Panc1 (cell line): ENCODE measurements around the gene BCL2L11. TPM values are rescaled to one million over a fixed set of nuclear protein-coding genes. Genes with fewer than 3 reads are reported as not detected.

Experiments used
- ATAC-seq: fragments of 200-7000 bp; cut with Tn5 transposase; 2 replicates; pipeline ENCODE4 v1.9.1; 2020; ENCODE audit warnings: mild to moderate bottlenecking, moderate library complexity
- BruUV-seq: library from RNA; stranded (reverse); fragments of 400-500 nt; replicated peaks from 2 replicates; lab custom pipeline; 2021; lab: Mats Ljungman, UMichigan
- CTCF ChIA-PET: fragments of 300-600 bp; sonication (Branson Sonifier 250); formaldehyde crosslinking; loops from one replicate; lab custom pipeline; 2022; ENCODE audit warnings: antibody characterized with exemption; lab: Charles Lee
- POLR2A ChIA-PET: fragments of 300-600 bp; sonication (Branson Sonifier 250); formaldehyde crosslinking; loops from one replicate; lab custom pipeline; 2022; ENCODE audit warnings: antibody characterized with exemption; lab: Charles Lee
- DNase-seq: peaks from one replicate; pipeline ENCODE4 v3.0.0-alpha.2; 2010; ENCODE audit warnings: low read depth, low spot score
- H3K27ac ChIP-seq: 2 replicates; pipeline ENCODE4 v1.5.1; 2011; ENCODE audit warnings: mild to moderate bottlenecking, low read length, inconsistent platforms
- H3K27me3 ChIP-seq: fragments of 200-500 bp; sonication (Bioruptor generic); 2 replicates; pipeline ENCODE4 v1.6.0; 2014; ENCODE audit warnings: low read length, inconsistent platforms; ENCODE audit not compliant: control insufficient read depth, insufficient read depth
- H3K36me3 ChIP-seq: fragments of 200-500 bp; sonication (Bioruptor generic); 2 replicates; pipeline ENCODE4 v1.5.1; 2014; ENCODE audit warnings: inconsistent platforms, mild to moderate bottlenecking, low read length, moderate library complexity; ENCODE audit not compliant: control insufficient read depth, insufficient read depth
- H3K4me1 ChIP-seq: 2 replicates; pipeline ENCODE4 v1.5.1; 2011; ENCODE audit warnings: inconsistent platforms, mild to moderate bottlenecking, low read length, moderate library complexity; ENCODE audit not compliant: control insufficient read depth, insufficient read depth
- H3K4me3 ChIP-seq, 2 experiments: 2 replicates each; pipeline ENCODE4 v1.5.1; 2011 to 2012; ENCODE audit warnings: low read depth in 2 of 2, low read length in 2 of 2, mild to moderate bottlenecking in 2 of 2, inconsistent platforms in 1 of 2, moderate library complexity in 1 of 2
- H3K9me3 ChIP-seq: fragments of 200-500 bp; sonication (Bioruptor generic); 2 replicates; pipeline ENCODE4 v1.5.1; 2014; ENCODE audit warnings: low read depth, mild to moderate bottlenecking, inconsistent platforms, low read length, moderate library complexity; ENCODE audit not compliant: control insufficient read depth, insufficient read depth
- POLR2AphosphoS5 ChIP-seq: IDR thresholded peaks from 2 replicates; pipeline ENCODE4 v1.6.1; 2012; ENCODE audit warnings: mild to moderate bottlenecking, low read depth, low read length, moderate library complexity
- REST ChIP-seq, 2 experiments: IDR thresholded peaks; 2 replicates each; pipeline ENCODE4 v1.6.1; 2011 to 2012; ENCODE audit warnings: low read depth in 2 of 2, control low read depth in 1 of 2, low read length in 1 of 2, mild to moderate bottlenecking in 1 of 2, moderate library complexity in 1 of 2; ENCODE audit not compliant: insufficient read depth in 1 of 2
- SIN3A ChIP-seq: IDR thresholded peaks from 2 replicates; pipeline ENCODE4 v1.6.1; 2012; ENCODE audit warnings: low read depth, mild to moderate bottlenecking, low read length, moderate library complexity, borderline replicate concordance; ENCODE audit not compliant: insufficient read depth
- TCF7L2 ChIP-seq: IDR thresholded peaks from 2 replicates; pipeline ENCODE4 v1.6.1; 2011; ENCODE audit warnings: mild to moderate bottlenecking, low read depth, low read length, inconsistent platforms
- in situ Hi-C: cut with HindIII; loops from 2 replicates; pipeline ENCODE4 v1.10.0; 2016; ENCODE audit warnings: low sequenced_read_pairs, low pct_unique_long_range_greater_than_20kb
- intact Hi-C: fragments of 100-400 bp; cut with micrococcal nuclease; formaldehyde crosslinking; loops from one replicate; pipeline ENCODE4 v1.10.0; 2022; ENCODE audit not compliant: unreplicated experiment
- total RNA-seq: library from RNA; stranded (reverse); gene quantifications from one replicate; pipeline ENCODE4 v1.2.1, GENCODE V29; 2021; ENCODE audit not compliant: unreplicated experiment
- TF ChIP-seq, protein P1 (sequence below): fragments of 450-650 bp; IDR thresholded peaks from 2 replicates; pipeline ENCODE4 v1.5.1; 2017; ENCODE audit warnings: mild to moderate bottlenecking

BCL2L11 gene
- total RNA-seq, 1 experiment from 2014 or later: 43.8 TPM

- no peaks in the 10 kb centered on the region for H3K9me3 ChIP-seq
- POLR2A ChIA-PET: no interaction called here
Observed at GRCh38 chr2:111169924-111170323, 49.2 kb downstream of the BCL2L11 start.

DNA sequence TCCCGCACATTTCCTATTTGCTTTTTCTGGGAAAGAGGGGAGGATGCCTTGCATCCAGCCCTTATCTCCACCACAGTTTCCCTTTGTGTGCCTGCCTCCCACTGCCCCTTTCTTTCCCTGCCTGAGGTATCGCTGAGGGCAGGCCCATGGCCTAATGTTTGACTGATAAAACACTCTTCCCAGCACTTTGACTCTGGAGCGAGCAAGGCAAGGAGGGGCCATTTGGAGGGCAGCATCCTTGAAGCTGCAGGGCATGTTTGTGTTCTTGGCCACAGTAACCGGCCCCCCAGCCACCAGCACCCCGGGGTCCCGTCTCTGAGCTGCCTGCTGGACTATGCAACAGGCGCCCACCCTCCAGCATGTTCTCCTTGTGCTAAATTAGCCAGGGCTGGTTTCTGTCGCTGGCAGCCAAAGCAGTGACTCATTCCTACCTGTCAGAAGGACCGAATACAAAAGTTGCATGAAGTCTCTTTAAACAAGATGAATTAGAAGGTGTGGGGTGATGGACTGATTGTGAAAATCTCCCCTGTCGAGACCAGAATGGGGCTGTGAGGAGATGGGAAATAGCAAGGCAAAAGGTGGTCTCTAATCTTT, 50.7 kb downstream of the BCL2L11 start:
- ChIA-PET CTCF (no interaction called here), POLR2A (no interaction called here)
- H3K9me3 ChIP-seq: no peaks in the 10 kb centered on the region
- H3K36me3 ChIP-seq: no peaks in the 10 kb centered on the region; the same call in 1 of the 2 replicates
- DNase-seq (no peak), ATAC-seq (no peak)
- TF ChIP-seq REST (IDR thresholded peaks at IDR 0.05; ENCODE audit: insufficient read depth in 1 of 2, low read depth in 2 of 2, low read length in 1 of 2) (no peak), POLR2AphosphoS5 (no peak), TCF7L2 (no peak), SIN3A (no peak)
- TF ChIP-seq, protein P1, sequence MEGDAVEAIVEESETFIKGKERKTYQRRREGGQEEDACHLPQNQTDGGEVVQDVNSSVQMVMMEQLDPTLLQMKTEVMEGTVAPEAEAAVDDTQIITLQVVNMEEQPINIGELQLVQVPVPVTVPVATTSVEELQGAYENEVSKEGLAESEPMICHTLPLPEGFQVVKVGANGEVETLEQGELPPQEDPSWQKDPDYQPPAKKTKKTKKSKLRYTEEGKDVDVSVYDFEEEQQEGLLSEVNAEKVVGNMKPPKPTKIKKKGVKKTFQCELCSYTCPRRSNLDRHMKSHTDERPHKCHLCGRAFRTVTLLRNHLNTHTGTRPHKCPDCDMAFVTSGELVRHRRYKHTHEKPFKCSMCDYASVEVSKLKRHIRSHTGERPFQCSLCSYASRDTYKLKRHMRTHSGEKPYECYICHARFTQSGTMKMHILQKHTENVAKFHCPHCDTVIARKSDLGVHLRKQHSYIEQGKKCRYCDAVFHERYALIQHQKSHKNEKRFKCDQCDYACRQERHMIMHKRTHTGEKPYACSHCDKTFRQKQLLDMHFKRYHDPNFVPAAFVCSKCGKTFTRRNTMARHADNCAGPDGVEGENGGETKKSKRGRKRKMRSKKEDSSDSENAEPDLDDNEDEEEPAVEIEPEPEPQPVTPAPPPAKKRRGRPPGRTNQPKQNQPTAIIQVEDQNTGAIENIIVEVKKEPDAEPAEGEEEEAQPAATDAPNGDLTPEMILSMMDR: no peak
- peaks cover 19% of the 10 kb centered on the region for H3K4me1 ChIP-seq
- in situ Hi-C loops (no loop called here), intact Hi-C loops (no loop called here)
- no peak overlapping the region for H3K27ac ChIP-seq
- H3K4me3 ChIP-seq: no peak overlapping the region
- no TSS peak for BruUV-seq
- no peaks in the 10 kb centered on the region for H3K27me3 ChIP-seq

More at GRCh38 chr2:111169924-111170323, 49.2 kb downstream of the BCL2L11 start:
- H3K4me1 ChIP-seq: peaks cover 19% of the 10 kb centered on the region
- in situ Hi-C loops (no loop called here), intact Hi-C loops (no loop called here)
- peaks cover 2% of the 10 kb centered on the region; the same call in 1 of the 2 replicates for H3K36me3 ChIP-seq
- no peak overlapping the region for H3K27ac ChIP-seq
- CTCF ChIA-PET: no interaction called here
- TF ChIP-seq REST (IDR thresholded peaks at IDR 0.05; ENCODE audit: insufficient read depth in 1 of 2, low read depth in 2 of 2, low read length in 1 of 2) (no peak), TCF7L2 (no peak), POLR2AphosphoS5 (no peak), SIN3A (no peak)
- TF ChIP-seq, protein P1: no peak
- no peak overlapping the region for H3K4me3 ChIP-seq
- ATAC-seq (no peak), DNase-seq (no peak)
- H3K27me3 ChIP-seq: no peaks in the 10 kb centered on the region
- BruUV-seq: no TSS peak
